Measurements from ENCODE around the gene VAC14. TPM values are rescaled to one million over a fixed set of nuclear protein-coding genes. Genes with fewer than 3 reads are reported as not detected.
"Not testable (repeated sequence)": the region's sequence is repeated elsewhere in the genome, so short reads cannot be mapped to it uniquely, and the experiment has no call there.

VAC14 gene
- 92.3 and 109 TPM in 2 replicates for total RNA-seq (2014; rRNA removed; shearing (Covaris generic))

DNA sequence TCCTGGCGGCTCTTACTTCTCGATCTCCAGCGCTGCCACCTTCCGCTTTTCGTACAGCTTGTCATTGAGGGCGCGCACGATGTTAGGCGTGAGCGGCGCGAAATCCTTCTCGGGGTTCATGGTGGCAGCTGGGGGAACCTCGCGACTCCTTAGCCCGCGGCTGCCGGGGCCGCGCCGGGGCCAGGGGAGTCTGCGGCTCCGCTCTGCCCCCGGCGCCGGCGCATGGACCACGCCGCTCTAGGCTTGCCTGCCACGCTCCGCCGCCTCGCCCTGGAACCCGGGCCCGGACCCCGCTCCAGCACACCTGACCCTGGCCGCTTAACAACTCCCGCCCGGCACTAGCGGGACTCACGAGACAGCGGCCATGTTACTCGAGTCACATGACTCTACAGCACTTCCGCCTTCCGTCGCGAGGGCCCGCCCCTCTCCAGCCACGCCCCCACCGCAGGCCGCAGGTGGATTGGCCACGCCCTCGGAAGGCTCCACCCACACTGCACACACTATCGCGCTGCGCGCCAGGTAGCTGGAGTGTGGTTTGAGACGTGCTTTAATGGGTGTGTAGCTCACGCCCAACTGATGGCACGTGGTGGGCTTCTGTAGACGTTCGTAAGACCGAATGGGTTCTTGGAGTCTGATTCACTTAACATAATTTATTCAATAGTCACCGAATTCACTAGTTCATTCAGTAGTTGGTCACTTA is at the start of gene VAC14:
TSS of gene VAC14 (minus strand) at position 378 of the 700 bp plus-strand sequence. CDS start at position 120, 258 bp downstream.
- DNase-seq (ENCODE audit: low spot score): peak; percentile 95

DNA sequence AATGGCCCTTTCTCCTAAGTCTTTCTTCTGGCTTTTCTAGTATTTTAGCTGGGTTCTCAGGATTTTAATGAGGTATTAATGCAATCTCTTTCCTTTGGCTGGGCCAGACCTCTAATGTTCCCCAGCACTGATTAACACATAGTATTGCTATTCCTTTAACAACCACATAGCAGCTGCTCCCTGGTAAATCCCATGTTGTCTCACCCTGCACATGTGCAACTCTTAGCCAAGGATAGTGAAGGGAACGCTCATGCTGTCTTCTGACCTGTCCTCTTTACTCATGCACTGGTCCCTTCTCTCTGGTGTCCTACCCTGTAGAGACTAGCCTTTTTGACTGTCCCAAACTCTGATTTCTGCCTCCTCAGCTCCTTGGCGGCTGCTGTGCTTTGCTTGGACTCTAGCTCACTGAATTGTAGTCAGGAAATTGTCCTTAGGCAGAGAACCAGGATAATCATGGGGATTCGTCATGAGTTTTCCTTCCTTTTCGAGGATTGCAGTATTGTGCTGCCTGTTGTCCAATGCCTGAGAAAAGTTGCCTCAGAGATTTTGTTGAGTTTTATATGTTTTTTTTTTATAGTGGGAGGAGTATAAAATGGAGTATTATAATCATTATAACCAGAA is 22.6 kb upstream of the VAC14 start:
- DNase-seq (ENCODE audit: low spot score): not testable (repeated sequence)

DNA sequence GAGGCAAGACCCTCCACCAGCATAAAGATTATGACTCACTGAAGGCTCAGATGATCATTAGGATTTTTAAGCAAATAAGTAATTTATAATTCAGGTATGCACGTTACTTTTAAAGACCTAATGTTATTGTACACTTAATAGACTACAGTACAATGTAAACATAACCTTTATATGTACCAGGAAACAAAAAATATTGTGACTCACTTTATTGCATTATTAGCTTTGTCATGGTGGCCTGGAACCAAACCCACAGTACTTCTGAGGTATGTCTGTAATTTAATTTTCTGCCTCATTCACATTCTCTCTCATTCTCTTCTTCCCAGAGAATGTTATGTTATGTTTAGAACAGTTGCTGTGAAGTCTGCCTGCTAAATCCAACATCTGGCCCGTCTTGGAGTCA is 21.8 kb upstream of the VAC14 start:
- DNase-seq (ENCODE audit: low spot score): not testable (repeated sequence)

DNA sequence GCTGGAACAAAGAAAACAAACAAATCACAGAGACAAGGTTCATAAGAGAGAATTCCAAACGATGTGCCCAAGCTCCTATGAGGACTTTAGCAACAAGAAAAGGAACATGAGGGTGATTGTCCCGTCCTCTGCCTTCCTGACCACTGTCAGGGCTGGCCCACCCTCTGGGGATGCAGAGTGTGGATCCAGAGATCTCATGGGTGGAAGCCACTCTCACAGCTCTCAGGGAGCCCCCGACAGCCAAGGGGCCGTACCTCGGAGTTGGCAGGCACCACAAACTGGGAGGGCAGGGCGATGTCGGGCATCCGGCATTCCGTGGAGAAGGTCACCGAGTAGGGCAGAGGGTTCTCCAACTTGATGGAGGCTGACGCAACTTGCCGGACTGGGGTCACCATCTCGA is 17.1 kb upstream of the VAC14 start:
- DNase-seq (ENCODE audit: low spot score): not testable (repeated sequence)

DNA sequence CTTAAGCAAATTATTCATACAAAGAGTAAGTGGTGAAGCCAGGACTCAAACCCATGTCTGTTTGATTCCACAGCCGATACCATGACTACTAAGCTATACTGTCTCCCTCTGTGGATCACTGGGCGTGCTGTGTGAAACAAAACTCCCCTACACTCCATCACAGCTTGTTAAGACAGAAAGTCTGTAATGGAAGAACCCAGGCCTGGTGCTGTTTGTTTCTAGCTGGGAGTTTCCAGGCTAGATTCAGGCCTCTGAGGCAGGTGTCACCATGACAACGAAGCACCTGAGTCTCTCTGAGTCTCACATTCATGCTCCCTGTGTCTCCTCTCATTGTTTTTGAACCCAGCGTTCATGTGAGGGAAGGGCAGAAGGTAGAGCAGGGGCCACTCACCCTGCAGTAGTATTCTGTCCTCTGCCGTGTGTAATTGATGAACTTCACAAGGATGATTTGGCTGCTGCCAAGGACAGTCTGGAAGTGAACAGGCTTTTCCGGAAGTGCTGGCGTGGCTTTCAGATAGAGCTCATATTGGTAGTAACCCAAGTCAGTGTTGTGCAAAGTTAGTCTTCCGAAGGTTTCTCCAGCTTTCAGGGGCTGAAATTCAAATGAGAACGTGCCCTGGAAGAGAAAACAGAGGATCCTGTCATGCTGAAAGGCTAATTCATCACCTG is 8.6 kb upstream of the VAC14 start:
- DNase-seq (ENCODE audit: low spot score): no peak

DNA sequence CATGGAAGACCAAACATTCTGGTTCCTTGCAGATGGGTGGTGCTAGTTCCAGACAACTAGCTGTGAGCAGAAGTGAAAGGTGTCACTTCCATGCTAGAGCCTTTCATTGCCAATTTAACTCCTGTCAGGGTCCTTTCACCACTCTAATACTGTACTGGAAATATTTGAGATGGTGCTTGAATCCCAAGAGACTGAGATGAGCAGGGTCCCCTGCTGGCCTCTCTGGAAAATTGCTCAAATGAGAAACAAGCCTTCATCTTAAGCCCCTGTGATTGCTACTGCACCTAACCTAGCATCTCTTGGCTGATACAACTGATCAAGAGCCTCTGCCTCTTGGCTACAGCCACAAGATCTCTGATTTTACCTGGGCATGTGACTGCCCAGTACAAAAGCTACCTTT is 7.4 kb upstream of the VAC14 start:
- DNase-seq (ENCODE audit: low spot score): peak; percentile 23

DNA sequence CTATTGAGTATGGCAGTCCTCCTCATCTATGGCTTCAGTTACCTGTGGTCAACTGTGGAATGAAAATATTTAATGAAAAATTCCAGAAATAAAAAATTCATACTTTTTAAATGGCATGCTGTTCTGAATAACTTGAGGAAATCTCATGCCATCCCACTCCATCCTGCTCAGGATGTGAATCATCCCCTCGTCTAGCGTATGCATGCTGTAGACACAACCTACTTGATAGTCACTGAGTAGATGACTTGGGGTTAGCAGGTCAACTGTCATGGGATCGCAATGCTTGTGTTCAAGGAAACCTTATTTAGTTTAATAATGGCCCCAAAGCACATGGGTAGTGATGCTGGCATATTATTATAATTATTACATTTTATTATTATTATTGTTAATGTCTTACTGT is 4.8 kb upstream of the VAC14 start:
- no peak for DNase-seq (ENCODE audit: low spot score)

DNA sequence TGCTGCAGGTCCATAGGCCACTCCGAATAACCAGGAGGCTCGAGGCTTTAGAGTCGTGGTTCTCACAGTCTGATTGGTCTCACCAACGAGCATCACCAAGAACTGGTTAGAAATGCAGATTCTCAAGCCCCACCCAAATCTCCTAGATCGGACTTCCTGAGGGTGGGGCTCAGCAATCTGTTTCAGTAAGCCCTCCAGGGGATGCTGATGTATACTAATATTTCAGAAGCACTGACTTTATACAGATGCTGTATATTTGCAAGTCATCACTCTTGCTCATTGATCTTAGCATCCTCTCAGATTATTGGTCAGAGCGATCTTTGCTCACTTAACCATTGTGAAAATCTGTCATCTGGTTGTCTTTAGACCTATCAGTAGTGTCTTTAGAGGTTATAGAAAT is 4.4 kb upstream of the VAC14 start:
- no peak for DNase-seq (ENCODE audit: low spot score)

DNA sequence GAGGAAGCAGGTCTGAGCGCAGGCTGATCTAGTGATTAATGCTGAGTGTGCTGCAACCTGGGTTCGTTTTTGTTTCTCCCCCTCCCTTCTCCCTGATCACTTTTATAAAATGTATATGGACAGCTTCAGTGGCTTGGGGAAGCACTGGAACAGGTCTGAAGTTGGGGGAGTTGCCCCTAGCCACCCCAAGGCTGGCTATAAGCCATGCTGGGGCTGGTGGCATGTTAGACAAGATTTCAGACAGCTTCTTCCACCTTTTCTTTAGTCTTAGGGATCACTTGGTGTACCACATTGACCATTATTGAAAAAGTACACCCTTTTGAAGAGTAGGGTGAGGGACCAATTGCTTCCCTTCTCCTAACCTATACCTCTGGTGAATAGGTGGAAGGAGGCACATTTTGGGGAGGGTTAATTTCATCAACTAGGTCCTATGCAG is 3.8 kb upstream of the VAC14 start:
- no peak for DNase-seq (ENCODE audit: low spot score)

DNA sequence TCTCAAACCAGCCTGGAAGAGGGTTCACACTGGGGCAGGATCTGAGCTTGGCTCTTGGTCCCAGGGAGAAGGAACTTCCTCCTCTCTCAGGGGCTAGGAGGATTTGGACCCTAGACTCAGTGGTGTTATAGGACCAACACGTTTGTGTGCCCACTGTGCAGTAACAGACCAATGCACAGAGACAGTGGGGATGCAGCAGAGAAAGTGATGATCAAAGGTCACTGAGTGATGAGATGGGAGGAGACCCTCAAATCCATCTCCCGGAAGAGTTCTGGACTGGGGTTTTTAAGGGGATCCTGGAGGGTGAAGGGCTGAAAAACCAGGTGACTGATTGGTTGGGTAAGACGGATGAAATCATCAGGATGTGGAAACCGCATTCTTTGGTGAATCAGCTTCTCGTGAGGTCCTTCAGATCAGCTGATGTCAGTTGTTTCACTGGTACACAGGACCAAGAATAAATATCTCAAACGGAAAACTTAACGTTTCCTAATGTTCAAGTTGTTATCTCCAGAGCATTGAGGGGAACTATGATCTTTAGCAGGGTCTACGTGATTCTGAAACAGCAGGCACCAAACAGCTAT is 3.3 kb upstream of the VAC14 start:
- no peak for DNase-seq (ENCODE audit: low spot score)

DNA sequence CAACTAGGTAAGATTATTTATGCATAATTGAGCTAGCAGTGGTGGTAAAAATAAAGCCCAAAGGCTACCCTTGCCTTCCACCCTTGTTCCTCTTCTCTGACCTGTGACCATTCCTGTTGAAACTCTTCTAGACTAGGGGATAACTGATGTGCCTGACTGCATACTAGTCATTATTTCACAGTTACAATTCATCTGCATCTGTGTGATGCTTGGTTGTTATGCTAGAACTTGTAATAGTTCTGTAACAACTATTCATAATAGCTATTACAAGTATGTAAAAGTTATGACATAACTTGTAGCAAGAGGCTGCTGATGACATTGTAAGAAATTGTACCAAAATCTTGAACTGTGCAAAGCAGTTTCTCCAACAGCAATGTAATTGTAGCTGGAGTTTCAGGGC is 2.4 kb upstream of the VAC14 start:
- DNase-seq (ENCODE audit: low spot score): no peak

DNA sequence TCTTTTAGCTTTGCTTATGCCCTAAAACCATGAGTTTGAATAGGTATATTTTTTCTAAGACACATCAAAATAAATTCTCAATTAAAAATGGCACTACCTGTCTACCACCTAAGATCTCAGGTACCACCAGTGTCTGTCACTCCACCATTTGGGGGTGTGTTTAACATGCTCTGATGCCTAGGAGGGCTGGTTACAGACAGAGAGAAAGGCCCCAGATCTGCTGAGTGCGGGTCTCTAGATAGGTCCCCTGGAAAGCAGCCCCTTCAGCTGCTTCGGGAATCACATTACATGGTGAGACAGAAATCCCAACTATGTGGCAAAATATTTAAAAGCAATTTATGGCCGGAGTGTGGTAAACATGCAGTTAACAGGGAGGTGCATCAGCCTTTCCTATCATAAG is 653 bp upstream of the VAC14 start:
- DNase-seq (ENCODE audit: low spot score): no peak

DNA sequence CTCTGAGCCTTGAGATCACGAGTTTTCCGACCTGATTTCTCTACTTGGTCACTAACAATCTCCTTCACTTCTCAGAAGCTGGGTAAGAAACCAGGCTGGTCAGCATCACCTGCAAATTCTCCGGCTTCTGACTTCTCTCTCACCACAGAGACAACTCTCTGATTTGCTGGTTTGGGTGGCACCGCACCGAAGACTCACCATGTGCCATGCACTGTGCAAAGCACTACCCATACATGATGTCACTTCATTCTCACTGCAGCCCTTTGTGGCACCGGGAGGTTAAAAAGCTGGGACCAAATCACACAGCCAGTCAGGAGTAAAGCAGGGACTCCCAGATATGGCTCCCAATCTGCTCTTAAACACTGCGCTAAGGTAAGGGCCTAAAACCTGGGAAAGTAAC is 647 bp downstream of the VAC14 start:
- no peak for DNase-seq (ENCODE audit: low spot score)

DNA sequence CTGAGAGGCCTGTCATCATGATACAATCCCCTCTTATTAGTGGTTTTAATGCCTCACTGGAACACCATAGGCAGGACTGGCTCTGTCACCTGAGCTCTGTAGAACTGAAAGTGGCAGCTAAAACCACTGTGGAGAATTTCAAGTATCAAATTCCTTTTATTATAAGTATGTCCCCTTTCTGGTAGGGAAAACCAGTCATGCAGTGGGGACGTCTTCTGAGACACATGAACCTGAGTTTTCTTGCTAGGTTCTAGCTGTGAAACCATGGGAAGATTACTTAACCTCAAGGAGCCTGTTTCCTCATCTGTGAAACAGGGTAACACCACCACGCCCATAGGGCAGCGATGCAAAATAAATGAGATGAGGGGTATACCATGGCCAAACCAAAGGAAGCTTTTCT is 4.7 kb downstream of the VAC14 start:
- no peak for DNase-seq (ENCODE audit: low spot score)

DNA sequence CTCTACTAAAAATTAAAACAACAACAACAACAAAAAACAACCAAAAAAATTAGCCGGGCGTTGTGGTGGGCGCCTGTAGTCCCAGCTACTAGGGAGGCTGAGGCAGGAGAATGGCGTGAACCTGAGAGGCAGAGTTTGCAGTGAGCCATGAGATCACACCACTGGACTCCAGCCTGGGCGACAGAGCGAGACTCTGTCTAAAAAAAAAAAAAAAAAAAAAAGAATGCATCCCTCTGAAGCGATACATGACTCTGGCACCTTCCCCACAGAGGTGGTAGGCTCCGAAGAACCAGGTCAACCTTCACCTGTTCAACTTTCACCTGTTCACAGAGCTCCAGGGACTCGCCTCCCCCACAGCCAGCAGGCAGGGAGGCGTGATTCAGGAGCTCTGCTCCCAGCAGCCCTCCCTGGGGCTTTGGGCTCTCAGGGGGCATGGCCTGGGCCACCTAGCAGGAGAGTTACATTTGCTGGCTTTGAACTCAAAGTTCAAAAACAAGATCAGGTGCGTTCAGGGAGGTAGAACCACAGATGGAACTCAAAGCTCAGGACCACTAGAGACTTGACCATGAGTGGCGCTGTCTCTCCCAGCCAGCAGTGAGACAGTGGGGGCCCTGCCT is 5.6 kb downstream of the VAC14 start:
- no peak for DNase-seq (ENCODE audit: low spot score)

DNA sequence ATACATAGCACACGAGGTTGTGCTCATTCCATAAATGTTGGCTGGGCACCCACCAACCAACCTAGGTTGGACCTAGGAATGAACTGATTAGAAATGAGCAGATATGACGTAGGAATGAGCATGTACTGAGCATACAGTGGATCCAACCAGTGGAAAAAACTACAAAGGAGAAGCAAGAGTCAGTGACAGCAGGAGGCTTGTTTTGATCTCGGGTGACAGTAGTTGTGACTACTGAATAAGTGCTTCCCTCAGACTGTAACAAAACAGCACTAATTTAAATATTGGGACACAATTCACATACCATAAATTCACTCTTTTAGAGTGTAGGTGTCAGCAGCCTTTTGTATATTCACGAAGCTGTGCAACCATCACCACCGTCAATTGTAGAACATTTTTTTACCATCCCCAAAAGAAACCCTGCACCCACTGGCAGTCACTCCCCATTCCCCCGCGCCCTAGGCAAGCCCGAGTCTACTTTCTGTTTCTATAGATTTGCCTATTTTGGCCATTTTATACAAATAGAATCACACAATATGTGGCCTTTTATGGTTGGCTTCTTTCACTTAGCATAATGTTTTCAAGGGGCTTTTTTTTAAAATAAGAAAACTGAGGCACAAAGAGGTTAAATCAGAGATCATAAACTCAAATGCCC is 7.0 kb downstream of the VAC14 start:
- DNase-seq (ENCODE audit: low spot score): no peak

DNA sequence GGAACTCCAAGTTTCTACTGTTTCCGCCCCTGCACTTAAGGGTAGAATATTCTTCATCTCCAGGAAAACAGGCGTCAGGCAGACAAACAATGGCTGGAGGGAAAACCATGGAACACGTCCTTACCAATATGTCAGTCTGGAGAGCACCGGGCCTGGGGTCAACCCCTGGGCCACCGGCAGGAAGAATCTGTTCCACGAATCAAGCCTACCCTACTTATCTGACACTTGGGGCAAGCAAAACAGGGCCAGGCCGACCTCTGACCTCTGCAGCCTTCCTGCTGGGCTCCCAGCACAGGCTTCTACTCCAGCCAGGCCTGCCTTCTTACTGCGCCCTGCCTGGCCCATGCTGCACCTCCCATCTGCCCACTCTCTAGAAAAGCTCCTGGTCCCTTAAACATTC is 10.1 kb downstream of the VAC14 start:
- no peak for DNase-seq (ENCODE audit: low spot score)

DNA sequence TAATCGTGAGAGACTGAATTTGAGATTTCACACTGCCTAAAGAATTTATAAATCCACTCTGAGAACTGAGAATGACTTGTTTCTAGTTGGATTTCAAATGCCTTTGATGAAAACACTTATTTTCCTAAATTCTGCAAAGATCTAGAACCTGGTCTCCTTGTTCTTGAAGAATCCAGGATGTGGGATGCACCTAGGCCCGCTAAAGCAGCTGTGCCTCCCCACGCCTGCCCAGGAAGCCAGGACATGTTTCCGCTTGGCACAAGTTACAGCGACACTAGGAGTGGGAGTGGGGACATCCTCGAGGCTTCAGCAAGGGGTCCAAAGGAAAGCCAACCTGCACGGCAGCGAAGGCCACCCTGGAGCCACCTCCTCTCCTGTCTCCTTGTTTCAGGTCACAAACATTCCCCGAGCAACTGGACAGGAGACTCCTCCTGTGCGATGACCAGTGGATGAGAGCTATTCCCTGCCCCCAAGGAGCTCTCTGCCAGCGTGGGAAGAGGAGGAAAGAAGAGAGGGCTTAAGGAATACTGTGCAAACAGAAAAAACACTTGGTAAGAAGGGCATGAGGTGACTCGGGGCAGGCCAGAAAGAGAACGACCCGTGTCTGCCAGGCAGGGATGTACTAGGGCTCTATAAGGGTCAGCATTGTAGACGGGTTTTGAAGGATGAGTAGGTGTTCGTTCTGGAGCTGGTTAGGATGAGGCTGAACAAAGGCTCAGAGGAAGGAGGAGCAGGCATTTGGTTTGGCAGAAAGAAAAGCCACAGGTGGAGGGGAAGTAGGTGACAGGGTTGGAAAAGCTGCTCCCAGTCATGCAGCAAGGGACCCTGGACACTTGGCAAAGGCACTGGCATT is 11.1 kb downstream of the VAC14 start:
- DNase-seq (ENCODE audit: low spot score): no peak

DNA sequence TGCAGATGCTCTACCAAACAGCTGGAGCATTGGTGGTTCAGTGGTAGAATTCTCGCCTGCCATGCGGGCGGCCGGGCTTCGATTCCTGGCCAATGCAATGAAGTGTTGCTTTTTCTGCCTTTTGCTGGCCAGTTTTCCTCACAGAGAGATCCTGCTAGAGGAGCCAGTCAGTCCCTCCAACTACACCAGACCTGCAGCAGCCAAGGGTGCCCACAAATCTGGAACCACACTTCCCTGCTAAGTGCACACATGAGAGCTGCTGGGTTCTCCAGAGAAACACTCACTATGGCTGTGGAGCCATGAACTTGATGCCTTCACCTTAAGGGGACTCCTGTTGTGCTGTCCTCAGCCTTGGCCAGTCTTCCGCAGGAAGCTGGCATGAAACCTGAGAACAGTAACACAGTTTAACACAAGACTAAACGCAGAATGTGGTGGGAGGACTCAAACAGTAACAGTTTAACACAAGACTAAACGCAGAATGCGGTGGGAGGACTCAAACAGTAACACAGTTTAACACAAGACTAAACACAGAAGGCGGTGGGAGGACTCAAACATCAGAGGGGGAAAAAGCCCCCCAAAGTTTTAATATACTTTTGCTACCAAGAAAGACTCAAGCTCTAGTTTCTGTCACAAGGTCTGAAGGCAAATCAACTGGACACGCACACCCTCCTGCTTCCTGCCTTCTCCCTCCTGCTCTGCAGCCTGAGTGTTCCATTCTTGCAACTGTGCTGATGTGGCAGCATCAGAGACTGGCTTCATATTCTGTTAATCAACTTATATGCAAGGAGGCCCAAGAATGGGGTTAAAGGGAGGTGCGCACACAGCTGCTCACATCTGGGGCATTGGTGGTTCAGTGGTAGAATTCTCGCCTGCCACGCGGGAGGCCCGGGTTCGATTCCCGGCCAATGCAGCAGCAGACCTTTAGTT is 12.0 kb downstream of the VAC14 start:
- DNase-seq (ENCODE audit: low spot score): no peak
